BJ (cell line): Measurements from ENCODE around the gene CTNNA2. TPM values are rescaled to one million over a fixed set of nuclear protein-coding genes. Genes with fewer than 3 reads are reported as not detected.
A peak's percentile ranks its signal among the peaks of the same experiment; 100 is the strongest.

Experiments
- CTCF ChIA-PET: fragments of 350-600 bp; formaldehyde crosslinking; extraction: SDS; loops from one replicate; lab custom pipeline; 2021; ENCODE audit warnings: antibody characterized with exemption, inconsistent platforms; lab: Yijun Ruan, JAX
- POLR2A ChIA-PET: fragments of 300-600 bp; sonication (Branson Sonifier 250); formaldehyde crosslinking; extraction: SDS; loops from one replicate; lab custom pipeline; 2021; ENCODE audit warnings: antibody characterized with exemption; lab: Charles Lee
- DNase-seq: peaks from one replicate; pipeline ENCODE4 v3.0.0-alpha.2; 2011; ENCODE audit warnings: low read depth
- H3K27me3 ChIP-seq: 2 replicates; pipeline ENCODE4 v1.6.0; 2011; ENCODE audit warnings: low read length; ENCODE audit not compliant: control insufficient read depth, insufficient read depth
- H3K36me3 ChIP-seq: 2 replicates; pipeline ENCODE4 v1.5.1; 2011; ENCODE audit warnings: low read length; ENCODE audit not compliant: control insufficient read depth, insufficient read depth
- H3K4me3 ChIP-seq: 2 replicates; pipeline ENCODE4 v1.5.1; 2011; ENCODE audit warnings: low read depth, mild to moderate bottlenecking, control low read depth, low read length
- polyA plus RNA-seq: library from polyadenylated mRNA; depleted of rRNA; stranded (reverse); fragments of >200 nt; gene quantifications from 2 replicates; pipeline ENCODE4 v1.2.3, GENCODE V29; 2011
- TF ChIP-seq, protein P1 (sequence below): IDR thresholded peaks from 2 replicates; pipeline ENCODE4 v1.5.1; 2011; ENCODE audit warnings: low read depth, mild to moderate bottlenecking, control low read depth, inconsistent platforms, low read length, moderate library complexity; ENCODE audit not compliant: insufficient read depth

The CTNNA2 gene
- polyA plus RNA-seq, 1 experiment = not detected

DNA sequence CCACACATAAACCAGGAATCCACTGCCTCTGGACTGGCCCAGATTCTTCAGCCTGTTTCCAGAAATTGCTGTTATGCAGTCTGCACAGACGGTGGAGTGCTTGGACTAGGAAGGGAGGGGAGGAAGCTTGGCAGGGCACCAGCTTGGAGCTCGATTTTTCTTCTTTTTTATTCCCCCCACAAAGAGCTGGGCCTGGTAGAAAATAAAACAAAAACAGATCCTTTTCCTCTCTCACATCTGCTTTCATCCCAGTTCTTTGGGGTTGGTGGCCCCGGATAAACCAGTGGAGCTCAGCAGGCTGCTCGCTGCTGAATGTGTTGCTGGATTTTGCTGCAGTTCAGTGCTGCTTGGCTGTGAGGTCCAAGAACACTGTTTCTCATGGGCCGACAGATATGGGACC lies 775.7 kb downstream of the CTNNA2 start:
- POLR2A ChIA-PET = no interaction called here
- Histone ChIP-seq H3K27me3 (no peaks in the 10 kb centered on the region; the same call in 1 of the 2 replicates), H3K36me3 (no peaks in the 10 kb centered on the region), H3K4me3 (no peak overlapping the region)
- no peak for DNase-seq
- TF ChIP-seq, protein P1, sequence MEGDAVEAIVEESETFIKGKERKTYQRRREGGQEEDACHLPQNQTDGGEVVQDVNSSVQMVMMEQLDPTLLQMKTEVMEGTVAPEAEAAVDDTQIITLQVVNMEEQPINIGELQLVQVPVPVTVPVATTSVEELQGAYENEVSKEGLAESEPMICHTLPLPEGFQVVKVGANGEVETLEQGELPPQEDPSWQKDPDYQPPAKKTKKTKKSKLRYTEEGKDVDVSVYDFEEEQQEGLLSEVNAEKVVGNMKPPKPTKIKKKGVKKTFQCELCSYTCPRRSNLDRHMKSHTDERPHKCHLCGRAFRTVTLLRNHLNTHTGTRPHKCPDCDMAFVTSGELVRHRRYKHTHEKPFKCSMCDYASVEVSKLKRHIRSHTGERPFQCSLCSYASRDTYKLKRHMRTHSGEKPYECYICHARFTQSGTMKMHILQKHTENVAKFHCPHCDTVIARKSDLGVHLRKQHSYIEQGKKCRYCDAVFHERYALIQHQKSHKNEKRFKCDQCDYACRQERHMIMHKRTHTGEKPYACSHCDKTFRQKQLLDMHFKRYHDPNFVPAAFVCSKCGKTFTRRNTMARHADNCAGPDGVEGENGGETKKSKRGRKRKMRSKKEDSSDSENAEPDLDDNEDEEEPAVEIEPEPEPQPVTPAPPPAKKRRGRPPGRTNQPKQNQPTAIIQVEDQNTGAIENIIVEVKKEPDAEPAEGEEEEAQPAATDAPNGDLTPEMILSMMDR = peak; percentile 27; the same call in 1 of the 2 replicates
- CTCF ChIA-PET = interaction anchor here (1.4 kb wide), 1 partner anchor 211 kb away, joined by 15 read pairs; no protein-coding TSS in a partner anchor

DNA sequence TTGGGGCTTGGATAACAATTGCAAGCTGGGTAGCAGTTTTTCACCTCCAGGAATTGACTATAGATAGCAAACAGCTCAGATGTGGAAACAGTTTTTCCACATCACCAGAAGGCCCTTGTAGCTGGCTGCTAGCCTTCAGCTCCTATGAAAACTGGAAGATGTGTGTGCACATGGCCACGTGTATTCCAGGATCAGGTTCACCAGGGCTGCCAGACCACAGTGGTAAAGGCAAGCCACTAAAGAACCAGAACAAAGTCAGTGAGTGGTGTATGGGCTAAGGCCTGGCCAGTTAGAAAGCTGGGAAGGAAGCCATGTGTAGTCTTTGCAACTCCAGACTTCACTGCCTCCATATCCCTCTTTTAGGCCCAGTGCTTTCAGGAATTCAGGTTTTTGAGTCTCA lies 778.8 kb downstream of the CTNNA2 start:
- no peak for DNase-seq
- Histone ChIP-seq H3K27me3 (no peaks in the 10 kb centered on the region; the same call in 1 of the 2 replicates), H3K4me3 (no peak overlapping the region), H3K36me3 (no peaks in the 10 kb centered on the region)
- POLR2A ChIA-PET = no interaction called here
- CTCF ChIA-PET = no interaction called here
- TF ChIP-seq, protein P1 = no peak

DNA sequence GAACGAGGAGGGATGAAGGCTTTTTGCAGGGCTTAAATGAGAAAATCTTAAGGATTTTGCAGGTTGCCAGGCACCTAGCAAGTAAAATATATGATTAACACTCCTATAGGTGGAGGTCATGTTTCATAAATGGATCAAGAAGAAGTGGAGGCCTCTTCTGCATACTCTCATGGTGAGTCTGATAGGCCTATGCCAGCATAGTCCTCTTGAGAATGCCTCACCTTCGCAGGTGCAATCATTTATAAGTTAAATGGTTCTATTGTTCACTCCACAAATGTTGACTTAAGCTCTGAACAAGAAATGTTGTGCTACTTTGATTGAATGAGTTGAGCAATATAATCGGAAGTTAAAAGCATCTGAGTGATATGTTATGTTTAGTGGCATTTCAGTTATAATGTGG lies 779.6 kb downstream of the CTNNA2 start:
- TF ChIP-seq, protein P1 = no peak
- DNase-seq = no peak
- CTCF ChIA-PET = no interaction called here
- H3K36me3 ChIP-seq = no peaks in the 10 kb centered on the region
- no peak overlapping the region for H3K4me3 ChIP-seq
- POLR2A ChIA-PET = no interaction called here
- no peaks in the 10 kb centered on the region; the same call in 1 of the 2 replicates for H3K27me3 ChIP-seq

DNA sequence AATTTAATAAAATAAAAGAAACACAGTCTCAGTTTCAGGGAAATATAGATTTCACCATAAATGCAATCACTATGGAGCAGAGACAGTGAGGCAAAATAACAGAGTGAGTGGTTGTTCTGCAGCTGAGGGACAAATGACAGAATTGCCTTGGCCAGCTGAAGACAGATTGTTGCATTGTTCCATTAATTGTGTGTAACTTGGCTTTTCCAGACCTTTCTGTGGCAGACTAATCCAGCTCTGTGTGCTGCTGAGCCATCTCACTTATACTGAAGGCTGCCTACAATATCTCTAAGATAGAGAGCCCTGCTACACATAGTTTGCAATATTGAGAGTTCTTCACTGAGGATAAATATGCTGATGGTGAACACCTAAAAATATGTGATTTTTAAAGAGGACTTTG lies 780.2 kb downstream of the CTNNA2 start:
- no peak for DNase-seq
- TF ChIP-seq, protein P1 = no peak
- Histone ChIP-seq H3K27me3 (no peaks in the 10 kb centered on the region; the same call in 1 of the 2 replicates), H3K36me3 (no peaks in the 10 kb centered on the region), H3K4me3 (no peak overlapping the region)
- ChIA-PET CTCF (no interaction called here), POLR2A (no interaction called here)

DNA sequence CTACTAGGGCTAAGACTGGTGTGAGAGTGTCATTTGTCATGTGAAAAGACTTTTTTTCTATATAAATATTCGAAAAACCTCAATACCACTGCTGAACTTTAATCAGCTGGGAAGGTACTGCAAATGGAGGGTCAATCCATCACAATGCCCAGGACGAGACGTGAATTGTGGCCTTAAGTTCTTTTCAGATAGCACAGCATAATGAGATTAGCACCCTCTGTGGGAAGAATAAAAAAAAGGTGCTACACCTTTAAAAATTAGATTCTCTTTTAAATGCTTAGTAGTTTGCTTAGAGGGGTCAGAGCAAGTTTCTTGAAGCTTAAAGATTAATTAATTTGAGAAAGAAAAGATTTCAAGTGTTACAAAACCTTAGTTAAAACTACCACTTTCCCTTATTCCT lies 786.1 kb downstream of the CTNNA2 start:
- ChIA-PET CTCF (interaction anchor here (0.7 to 1.1 kb wide), 2 partner anchors 11 to 50 kb away, joined by 3 read pairs; no protein-coding TSS in a partner anchor), POLR2A (interaction anchor here (0.6 kb wide), 1 partner anchor 61 kb away, joined by 9 read pairs; no protein-coding TSS in a partner anchor)
- TF ChIP-seq, protein P1 = no peak
- Histone ChIP-seq H3K27me3 (peaks cover 17% of the 10 kb centered on the region), H3K36me3 (no peaks in the 10 kb centered on the region), H3K4me3 (no peak overlapping the region)
- DNase-seq = no peak
